HepG2 (cell line): Measurements from ENCODE around the gene PPP4R3A. TPM values are rescaled to one million over a fixed set of nuclear protein-coding genes. Genes with fewer than 3 reads are reported as not detected.

ENCODE experiments used
- ATF1 ChIP-seq: IDR thresholded peaks from 2 replicates; pipeline ENCODE4 v1.6.1; 2016; ENCODE audit warnings: mild to moderate bottlenecking, control low read depth
- ATM ChIP-seq: fragments of 450-650 bp; IDR thresholded peaks from 2 replicates; pipeline ENCODE4 v1.7.1; 2017; ENCODE audit warnings: mild to moderate bottlenecking, borderline replicate concordance
- EHMT2 ChIP-seq: fragments of 200-600 bp; sonication (generic); IDR thresholded peaks from 2 replicates; pipeline ENCODE4 v1.7.0; 2017; ENCODE audit warnings: antibody characterized with exemption, low read depth, low read length, borderline replicate concordance
- HBP1 ChIP-seq: IDR thresholded peaks from 2 replicates; pipeline ENCODE4 v1.6.1; 2016; ENCODE audit warnings: low read depth, control low read depth
- MATR3 ChIP-seq: sonication (generic); formaldehyde crosslinking; IDR thresholded peaks from 2 replicates; pipeline ENCODE4 v1.4.0; 2020; ENCODE audit warnings: missing genetic modification reagents
- MIER2 ChIP-seq: IDR thresholded peaks from 2 replicates; pipeline ENCODE4 v1.6.1; 2016; ENCODE audit warnings: missing biosample characterization, missing genetic modification reagents
- MTA3 ChIP-seq: sonication (generic); formaldehyde crosslinking; IDR thresholded peaks from 2 replicates; pipeline ENCODE4 v1.4.0; 2020; ENCODE audit warnings: missing genetic modification reagents
- MYNN ChIP-seq: sonication (generic); formaldehyde crosslinking; IDR thresholded peaks from 2 replicates; pipeline ENCODE4 v1.4.0; 2020; ENCODE audit warnings: mild to moderate bottlenecking, low read depth, missing genetic modification reagents
- NPAS2 ChIP-seq: sonication (generic); formaldehyde crosslinking; IDR thresholded peaks from 2 replicates; pipeline ENCODE4 v1.8.0; 2022; ENCODE audit warnings: mild to moderate bottlenecking, missing genetic modification reagents, borderline replicate concordance
- NR2F1 ChIP-seq, 2 experiments: fragments of 450-650 bp in 1 of 2; formaldehyde crosslinking in 1 of 2; IDR thresholded peaks; 2 replicates each; pipeline versions ENCODE4 v1.5.0 to v1.6.1; 2016 to 2020; ENCODE audit warnings: mild to moderate bottlenecking in 1 of 2, missing compliant biosample characterization in 1 of 2, missing genetic modification reagents in 1 of 2, moderate library complexity in 1 of 2
- PAWR ChIP-seq: sonication (generic); formaldehyde crosslinking; IDR thresholded peaks from 2 replicates; pipeline ENCODE4 v1.4.0; 2020; ENCODE audit warnings: missing genetic modification reagents, mild to moderate bottlenecking, borderline replicate concordance
- SMARCC2 ChIP-seq: fragments of 450-650 bp; IDR thresholded peaks from 2 replicates; pipeline ENCODE4 v1.6.1; 2017; ENCODE audit warnings: antibody characterized with exemption, mild to moderate bottlenecking
- SNAI1 ChIP-seq: sonication (generic); formaldehyde crosslinking; IDR thresholded peaks from 2 replicates; pipeline ENCODE4 v1.5.0; 2020; ENCODE audit warnings: mild to moderate bottlenecking, missing genetic modification reagents, borderline replicate concordance
- SRF ChIP-seq: IDR thresholded peaks from 2 replicates; pipeline ENCODE4 v1.6.1; 2011; ENCODE audit warnings: mild to moderate bottlenecking, low read depth, low read length, moderate library complexity
- TARDBP ChIP-seq: sonication (generic); formaldehyde crosslinking; IDR thresholded peaks from 2 replicates; pipeline ENCODE4 v1.8.0; 2022; ENCODE audit warnings: mild to moderate bottlenecking, missing genetic modification reagents
- ZBTB49 ChIP-seq: sonication (generic); formaldehyde crosslinking; IDR thresholded peaks from 2 replicates; pipeline ENCODE4 v1.4.0; 2020; ENCODE audit warnings: missing genetic modification reagents, borderline replicate concordance
- ZFP37 ChIP-seq: sonication (generic); formaldehyde crosslinking; IDR thresholded peaks from 2 replicates; pipeline ENCODE4 v1.4.0; 2020; ENCODE audit warnings: missing genetic modification reagents, borderline replicate concordance
- ZFX ChIP-seq: sonication (generic); formaldehyde crosslinking; IDR thresholded peaks from 2 replicates; pipeline ENCODE4 v1.4.0; 2020; ENCODE audit warnings: mild to moderate bottlenecking, low read depth, missing genetic modification reagents, moderate library complexity
- ZNF138 ChIP-seq: sonication (generic); formaldehyde crosslinking; IDR thresholded peaks from 2 replicates; pipeline ENCODE4 v1.5.0; 2020; ENCODE audit warnings: mild to moderate bottlenecking, low read depth, missing genetic modification reagents
- ZNF274 ChIP-seq: sonication (generic); formaldehyde crosslinking; IDR thresholded peaks from 2 replicates; pipeline ENCODE4 v1.5.1; 2020; ENCODE audit warnings: mild to moderate bottlenecking, missing genetic modification reagents
- ZNF292 ChIP-seq: sonication (generic); formaldehyde crosslinking; IDR thresholded peaks from 2 replicates; pipeline ENCODE4 v1.8.1; 2022; ENCODE audit warnings: mild to moderate bottlenecking, low read depth, missing genetic modification reagents, borderline replicate concordance
- ZNF383 ChIP-seq: sonication (generic); formaldehyde crosslinking; IDR thresholded peaks from 2 replicates; pipeline ENCODE4 v1.4.0; 2020; ENCODE audit warnings: missing genetic modification reagents, mild to moderate bottlenecking, borderline replicate concordance
- ZSCAN20 ChIP-seq: sonication (generic); formaldehyde crosslinking; IDR thresholded peaks from 2 replicates; pipeline ENCODE4 v1.4.0; 2020; ENCODE audit warnings: missing genetic modification reagents, mild to moderate bottlenecking, borderline replicate concordance
- polyA plus RNA-seq, 8 experiments: library from polyadenylated mRNA; depleted of rRNA in 3 of 8; stranded (reverse) in 7 of 8; unstranded in 1 of 8; fragments of >200 nt; fragmentation: Illumina TruSeq in 4 of 8; extraction: Trizol in 4 of 8; gene quantifications; 2 replicates each; pipeline versions ENCODE4 v1.2.1 to v1.2.3, GENCODE V29; 2011 to 2016; ENCODE audit warnings: low read depth in 4 of 8, missing spikeins in 1 of 8, mixed read lengths in 1 of 8; ENCODE audit not compliant: insufficient read depth in 1 of 8
- total RNA-seq, 5 experiments: library from RNA; depleted of rRNA; stranded (reverse); fragments of >200 nt; fragmentation: Illumina TruSeq; extraction: Trizol; gene quantifications; 2 replicates each; pipeline ENCODE4 v1.2.3, GENCODE V29; 2016; ENCODE audit warnings: low read depth in 1 of 5
- TF ChIP-seq, protein P1 (sequence below): sonication (generic); formaldehyde crosslinking; conservative IDR thresholded peaks from 2 replicates; pipeline ENCODE4 v1.5.0; 2020; ENCODE audit warnings: missing genetic modification reagents
- TF ChIP-seq, protein P2 (sequence below): sonication (generic); formaldehyde crosslinking; IDR thresholded peaks from 2 replicates; pipeline ENCODE4 v1.5.0; 2020; ENCODE audit warnings: missing genetic modification reagents

PPP4R3A gene
- total and polyA plus RNA-seq, 2 of the 13 experiments (the other 11 are each of a cell fraction or from before 2014, with no cell fraction given), result 22.5 to 57.4 TPM

GRCh38 chr14:91418387-91419043 is 91.6 kb downstream of the PPP4R3A start (continued):
- TF ChIP-seq, protein P1, sequence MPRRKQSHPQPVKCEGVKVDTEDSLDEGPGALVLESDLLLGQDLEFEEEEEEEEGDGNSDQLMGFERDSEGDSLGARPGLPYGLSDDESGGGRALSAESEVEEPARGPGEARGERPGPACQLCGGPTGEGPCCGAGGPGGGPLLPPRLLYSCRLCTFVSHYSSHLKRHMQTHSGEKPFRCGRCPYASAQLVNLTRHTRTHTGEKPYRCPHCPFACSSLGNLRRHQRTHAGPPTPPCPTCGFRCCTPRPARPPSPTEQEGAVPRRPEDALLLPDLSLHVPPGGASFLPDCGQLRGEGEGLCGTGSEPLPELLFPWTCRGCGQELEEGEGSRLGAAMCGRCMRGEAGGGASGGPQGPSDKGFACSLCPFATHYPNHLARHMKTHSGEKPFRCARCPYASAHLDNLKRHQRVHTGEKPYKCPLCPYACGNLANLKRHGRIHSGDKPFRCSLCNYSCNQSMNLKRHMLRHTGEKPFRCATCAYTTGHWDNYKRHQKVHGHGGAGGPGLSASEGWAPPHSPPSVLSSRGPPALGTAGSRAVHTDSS (CRISPR knock-in tag), result no peak
- TF ChIP-seq, protein P2, sequence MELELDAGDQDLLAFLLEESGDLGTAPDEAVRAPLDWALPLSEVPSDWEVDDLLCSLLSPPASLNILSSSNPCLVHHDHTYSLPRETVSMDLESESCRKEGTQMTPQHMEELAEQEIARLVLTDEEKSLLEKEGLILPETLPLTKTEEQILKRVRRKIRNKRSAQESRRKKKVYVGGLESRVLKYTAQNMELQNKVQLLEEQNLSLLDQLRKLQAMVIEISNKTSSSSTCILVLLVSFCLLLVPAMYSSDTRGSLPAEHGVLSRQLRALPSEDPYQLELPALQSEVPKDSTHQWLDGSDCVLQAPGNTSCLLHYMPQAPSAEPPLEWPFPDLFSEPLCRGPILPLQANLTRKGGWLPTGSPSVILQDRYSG (CRISPR knock-in tag), result no peak
- TF ChIP-seq ZNF383 (CRISPR knock-in tag) (no peak), MATR3 (CRISPR knock-in tag) (no peak), SMARCC2 (no peak), TARDBP (CRISPR knock-in tag) (peak; percentile 35; the same call in 1 of the 2 replicates), MYNN (CRISPR knock-in tag) (0 out of 2 replicates have a peak, but pooled peaks have one; percentile 10), ZFX (peak; percentile 86), SRF (no peak), NPAS2 (CRISPR knock-in tag) (no peak), PAWR (CRISPR knock-in tag) (no peak), SNAI1 (CRISPR knock-in tag) (no peak; the same call in 1 of the 2 replicates), ZBTB49 (CRISPR knock-in tag) (no peak), ATM (no peak), ZNF292 (CRISPR knock-in tag) (0 out of 2 replicates have a peak, but pooled peaks have one; percentile 33), ZNF138 (no peak), MTA3 (no peak), ATF1 (no peak), EHMT2 (peak; percentile 20; the same call in 1 of the 2 replicates), NR2F1 (CRISPR knock-in tag; IDR thresholded peaks at IDR 0.05) (no peak), HBP1 (CRISPR knock-in tag) (no peak), MIER2 (CRISPR knock-in tag) (no peak), ZFP37 (CRISPR knock-in tag) (no peak), ZSCAN20 (no peak), ZNF274 (CRISPR knock-in tag) (no peak; the same call in 1 of the 2 replicates)
